ENCODE results near the gene ITPR3.

- TF ChIP-seq POLR2A (IDR thresholded peaks at IDR 0.05), result no peak
- TF ChIP-seq CTCF (IDR thresholded peaks at IDR 0.05), result no peak
Observed at GRCh38 chr6:33577718-33578117, 43.4 kb upstream of the ITPR3 start.
